SKM-1 treated with dmso at 0.1 percent for 144 hours (cell line): Measurements from ENCODE around the gene CA5A.

ENCODE experiments used
- DNase-seq: peaks from one replicate; lab custom pipeline; 2025; ENCODE audit not compliant: unreplicated experiment; lab: John Stamatoyannopoulos, UW

Gene CA5A

GRCh38 chr16:87964049-87964659, 27.8 kb upstream of the CA5A start:
- no peak for DNase-seq

- DNase-seq = no peak
Measured at GRCh38 chr16:87963400-87963799, 27.1 kb upstream of the CA5A start.

GRCh38 chr16:87961623-87962022, 25.3 kb upstream of the CA5A start:
- no peak for DNase-seq

- DNase-seq = no peak
Measured at GRCh38 chr16:87960852-87961251, 24.5 kb upstream of the CA5A start.

GRCh38 chr16:87960296-87960695, 24.0 kb upstream of the CA5A start:
- no peak for DNase-seq

- no peak for DNase-seq
Measured at GRCh38 chr16:87959391-87959990, 23.2 kb upstream of the CA5A start.

- DNase-seq = no peak
Measured at GRCh38 chr16:87958632-87959031, 22.3 kb upstream of the CA5A start.

- DNase-seq = no peak
Measured at GRCh38 chr16:87957296-87958094, 21.2 kb upstream of the CA5A start.

- peak; percentile 58 for DNase-seq
Measured at GRCh38 chr16:87956365-87957231, 20.3 kb upstream of the CA5A start.

- DNase-seq = no peak
Measured at GRCh38 chr16:87956098-87956364, 19.7 kb upstream of the CA5A start.

GRCh38 chr16:87955302-87956097, 19.2 kb upstream of the CA5A start:
- DNase-seq = no peak

GRCh38 chr16:87954826-87955225, 18.5 kb upstream of the CA5A start:
- no peak for DNase-seq

- no peak for DNase-seq
Measured at GRCh38 chr16:87954361-87954760, 18.0 kb upstream of the CA5A start.

- DNase-seq = peak; percentile 20
Measured at GRCh38 chr16:87953308-87954215, 17.2 kb upstream of the CA5A start.

- no peak for DNase-seq
Measured at GRCh38 chr16:87952751-87953150, 16.4 kb upstream of the CA5A start.

GRCh38 chr16:87951552-87952538, 15.5 kb upstream of the CA5A start:
- DNase-seq = no peak

GRCh38 chr16:87950765-87951551, 14.6 kb upstream of the CA5A start, which contains the start of gene BANP:
BANP (plus strand) TSS chr16:87951434; CDS start chr16:87975116, 23,682 bp downstream.
- DNase-seq = peak; percentile 95
